Glomerular visceral epithelial cell (primary cell): ENCODE data around the gene RAD51C.
"Not testable (repeated sequence)": the region's sequence is repeated elsewhere in the genome, so short reads cannot be mapped to it uniquely, and the experiment has no call there.

Experiments
- DNase-seq: peaks from one replicate; pipeline ENCODE4 v3.0.0-alpha.2; 2016; ENCODE audit errors: extremely low spot score

Gene RAD51C

DNA sequence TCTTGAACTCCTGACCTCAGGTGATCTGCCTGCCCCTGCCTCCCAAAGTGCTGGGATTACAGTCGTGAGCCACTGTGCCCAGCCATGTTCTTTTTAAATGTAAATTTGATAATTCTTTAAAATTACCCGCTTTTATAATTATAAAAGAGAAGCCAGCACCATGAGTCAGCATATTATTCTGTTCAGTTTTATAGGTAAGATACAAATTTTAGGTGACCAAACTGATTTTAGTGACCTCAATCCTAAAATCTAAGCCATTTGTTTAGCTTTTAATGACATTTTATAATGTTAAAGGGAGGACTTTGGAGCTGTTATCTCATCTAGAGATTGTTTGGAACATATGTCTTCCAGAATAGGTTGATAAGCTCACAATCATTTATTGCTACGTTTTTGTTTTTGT, 42.4 kb downstream of the RAD51C start:
- no peak for DNase-seq

DNA sequence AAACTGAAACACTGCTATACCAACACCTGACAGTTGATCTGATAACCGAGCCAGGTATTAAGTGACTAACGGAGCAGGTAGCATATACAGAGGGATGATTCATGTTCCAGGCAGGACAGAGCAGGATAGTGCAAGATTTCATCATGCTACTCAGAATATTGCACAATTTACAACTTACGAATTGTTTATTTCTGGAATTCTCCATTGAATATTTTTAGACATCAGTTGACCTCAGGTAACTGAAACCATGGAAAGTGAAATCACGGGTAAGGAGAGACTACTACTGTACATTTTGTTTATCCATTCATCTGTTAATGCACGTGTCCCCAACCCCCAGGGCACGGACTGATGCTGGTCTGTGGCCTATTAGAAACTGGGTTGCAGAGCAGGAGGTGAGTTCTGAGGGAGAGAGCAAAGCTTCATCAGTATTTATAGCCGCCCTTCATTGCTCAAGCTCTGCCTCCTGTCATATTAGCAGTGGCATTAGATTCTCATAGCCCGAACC, 48.8 kb downstream of the RAD51C start:
- no peak for DNase-seq

DNA sequence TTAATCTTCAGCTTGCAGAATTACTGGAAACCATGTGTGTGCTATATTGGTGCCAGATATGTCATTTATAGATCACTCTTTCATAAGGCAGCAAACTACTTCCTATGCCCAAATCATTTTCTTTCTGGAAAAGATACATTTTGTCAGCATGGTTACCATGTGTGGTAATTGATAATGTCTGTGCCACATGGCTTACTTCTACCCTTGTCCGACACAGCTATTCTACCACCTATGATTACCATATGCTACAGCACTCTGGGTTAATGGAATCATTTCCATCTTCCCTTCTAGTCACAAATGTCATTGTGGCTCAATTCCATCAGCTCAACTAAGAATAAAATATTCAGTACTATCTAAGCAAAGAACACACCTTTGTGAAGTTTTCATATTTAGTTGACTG, 55.3 kb downstream of the RAD51C start:
- no peak for DNase-seq

DNA sequence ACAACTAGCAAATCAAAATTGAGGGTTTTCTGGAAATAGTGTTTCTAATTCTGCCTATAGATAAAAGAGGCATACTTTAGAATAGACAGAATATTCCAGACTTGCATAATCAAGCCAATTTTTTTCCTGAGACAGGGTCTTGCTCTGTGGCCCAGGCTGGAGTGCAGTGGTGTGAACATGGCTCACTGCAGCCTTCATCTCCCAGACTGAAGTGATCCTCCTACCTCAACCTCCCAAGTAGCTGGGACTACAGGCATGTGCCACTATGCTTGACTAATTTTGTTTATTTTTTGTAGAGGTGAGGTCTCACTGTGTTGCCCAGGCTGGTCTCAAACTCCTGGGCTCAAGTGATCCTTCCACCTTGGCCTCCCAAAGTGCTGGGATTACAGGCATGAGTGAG, 57.2 kb downstream of the RAD51C start:
- DNase-seq = not testable (repeated sequence)

DNA sequence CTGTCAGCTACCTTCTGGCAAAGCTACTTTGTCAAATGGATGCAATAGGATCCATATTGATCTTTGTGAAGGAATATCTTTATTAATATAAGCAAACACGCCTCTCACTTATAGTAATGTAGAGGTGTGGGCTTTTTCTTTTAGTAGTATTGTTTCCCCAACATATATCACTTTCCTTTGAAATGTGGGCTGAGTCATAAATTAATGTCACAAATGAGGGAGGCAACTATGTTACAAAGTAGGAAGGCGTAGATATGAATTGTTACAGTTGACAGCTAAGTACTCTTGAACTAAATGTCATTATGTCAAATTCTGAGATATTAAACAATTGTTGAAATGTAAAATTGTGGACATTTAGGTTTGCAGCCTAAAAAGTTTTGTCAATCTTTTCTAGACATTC, 60.6 kb downstream of the RAD51C start:
- no peak for DNase-seq

DNA sequence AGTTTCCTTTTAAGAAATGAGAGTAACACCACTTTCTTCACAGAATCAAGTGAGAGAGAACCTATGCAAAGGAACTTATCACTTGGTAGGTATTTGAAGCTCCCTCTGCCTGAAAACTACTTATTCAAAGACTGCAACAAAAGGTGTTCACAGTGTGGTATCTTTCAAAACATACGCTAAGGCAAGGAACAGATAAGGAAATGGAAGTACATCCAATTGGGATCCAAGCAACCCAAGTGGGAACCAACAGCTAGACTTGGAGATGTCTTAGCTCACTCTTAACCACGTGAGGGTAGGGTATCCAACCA, 62.8 kb downstream of the RAD51C start:
- no peak for DNase-seq

DNA sequence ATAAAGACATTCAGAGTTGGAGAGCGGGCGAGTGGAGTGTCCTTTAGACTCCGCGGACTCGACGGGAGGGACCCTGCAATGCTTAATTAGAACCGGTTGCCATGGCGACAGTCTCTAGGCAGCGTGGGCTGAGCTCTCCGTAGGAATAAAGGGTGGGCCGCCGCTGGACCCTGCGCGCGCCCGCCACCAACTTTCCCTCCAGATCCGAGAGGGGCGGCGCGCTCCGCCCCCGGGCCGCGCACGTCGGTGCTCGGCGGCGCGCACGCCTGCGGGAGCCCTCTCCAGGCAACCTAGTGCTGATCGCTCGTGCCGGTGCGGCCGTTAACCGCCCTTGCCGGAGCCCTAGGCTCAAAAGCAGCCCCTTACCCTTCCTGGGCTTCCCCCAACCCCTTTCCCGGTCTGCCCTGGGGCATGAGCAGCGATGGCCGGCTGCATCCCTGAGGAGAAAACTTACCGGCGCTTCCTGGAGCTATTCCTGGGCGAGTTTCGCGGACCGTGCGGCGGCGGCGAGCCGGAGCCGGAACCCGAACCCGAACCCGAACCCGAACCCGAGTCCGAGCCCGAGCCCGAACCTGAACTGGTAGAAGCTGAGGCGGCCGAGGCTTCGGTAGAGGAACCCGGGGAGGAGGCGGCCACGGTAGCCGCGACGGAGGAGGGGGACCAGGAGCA, 63.3 kb downstream of the RAD51C start, which contains the start of gene PPM1E:
Gene PPM1E (plus strand): TSS at position 278 of the 669 bp plus-strand sequence.
- peak; percentile 3 for DNase-seq

DNA sequence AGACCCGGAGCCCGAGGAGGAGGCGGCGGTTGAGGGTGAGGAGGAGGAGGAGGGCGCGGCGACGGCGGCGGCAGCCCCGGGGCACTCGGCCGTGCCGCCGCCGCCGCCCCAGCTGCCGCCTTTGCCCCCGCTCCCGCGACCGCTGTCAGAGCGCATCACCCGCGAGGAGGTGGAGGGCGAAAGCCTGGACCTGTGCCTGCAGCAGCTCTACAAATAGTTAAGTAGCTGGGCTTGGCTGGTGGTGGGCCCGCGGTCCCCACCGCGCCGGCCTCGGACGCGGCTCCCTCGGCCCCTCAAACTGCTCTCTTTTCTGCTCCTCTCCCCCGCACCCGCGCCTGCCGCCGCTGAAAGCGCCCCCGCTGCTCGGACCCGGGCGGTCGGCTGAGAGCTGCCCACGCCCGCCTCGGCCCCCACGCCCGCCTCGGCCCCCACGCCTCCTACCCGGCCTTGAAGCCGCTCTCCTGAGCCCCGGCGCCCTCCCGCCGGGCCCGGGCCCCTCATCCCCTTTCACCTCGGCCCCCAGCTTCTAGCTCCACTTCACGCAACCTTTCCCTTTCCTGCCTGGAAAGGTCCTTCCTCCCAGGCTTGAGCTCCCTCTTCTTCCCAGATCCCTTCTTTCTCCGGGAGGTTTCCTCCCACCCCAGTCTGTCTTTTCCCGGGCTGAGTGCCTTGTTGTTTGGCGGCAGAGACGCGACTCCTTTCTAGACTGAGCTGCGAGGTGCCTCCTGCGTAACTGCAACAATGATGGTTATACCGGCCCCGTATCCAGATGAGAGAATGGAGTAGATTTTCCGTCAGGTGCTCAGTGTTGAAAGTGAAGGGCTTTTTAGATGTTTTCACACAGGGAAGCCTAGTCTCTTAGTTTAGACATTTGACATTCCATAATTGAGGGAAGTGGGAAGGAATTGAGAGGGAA, 64.1 kb downstream of the RAD51C start:
- DNase-seq = no peak

DNA sequence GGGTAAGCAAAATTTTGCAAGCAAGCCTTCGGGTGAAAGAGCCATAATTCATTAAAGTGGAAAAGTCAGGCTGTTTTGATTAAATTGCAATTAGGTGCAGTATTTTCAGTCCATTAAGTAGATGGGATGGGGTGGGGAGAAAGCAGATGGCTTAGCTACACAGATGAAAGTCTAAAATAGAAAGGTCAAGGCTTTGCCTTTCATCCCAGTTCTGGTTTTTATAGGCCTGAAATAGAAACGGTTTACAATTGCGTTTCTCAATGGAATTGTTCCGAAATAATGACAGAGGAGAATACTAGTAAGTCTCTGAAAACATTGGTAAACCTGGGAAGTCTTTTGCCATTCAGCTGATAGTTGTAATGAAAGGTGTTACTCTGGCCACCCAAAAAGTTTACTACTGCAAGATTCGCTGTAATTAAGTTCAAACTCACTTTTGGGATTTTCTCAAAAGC, 64.8 kb downstream of the RAD51C start:
- DNase-seq = no peak

DNA sequence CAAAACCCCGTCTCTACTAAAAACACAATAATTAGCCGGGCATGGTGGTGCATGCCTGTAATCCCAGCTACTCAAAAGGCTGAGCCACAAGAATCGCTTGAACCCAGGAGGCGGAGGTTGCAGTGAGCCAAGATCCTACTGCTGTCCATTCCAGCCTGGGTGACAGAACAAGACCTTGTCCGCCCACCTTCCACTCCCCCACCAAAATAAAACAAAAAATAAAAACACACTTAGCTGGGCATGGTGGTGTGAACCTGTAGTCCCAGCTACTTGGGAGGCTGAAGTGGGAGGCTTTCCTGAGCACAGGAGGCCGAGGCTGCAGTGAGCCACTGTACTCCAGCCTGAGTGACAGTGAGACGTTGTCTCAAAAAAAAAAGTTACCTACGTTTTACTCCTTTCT, 66.5 kb downstream of the RAD51C start:
- DNase-seq = no peak

DNA sequence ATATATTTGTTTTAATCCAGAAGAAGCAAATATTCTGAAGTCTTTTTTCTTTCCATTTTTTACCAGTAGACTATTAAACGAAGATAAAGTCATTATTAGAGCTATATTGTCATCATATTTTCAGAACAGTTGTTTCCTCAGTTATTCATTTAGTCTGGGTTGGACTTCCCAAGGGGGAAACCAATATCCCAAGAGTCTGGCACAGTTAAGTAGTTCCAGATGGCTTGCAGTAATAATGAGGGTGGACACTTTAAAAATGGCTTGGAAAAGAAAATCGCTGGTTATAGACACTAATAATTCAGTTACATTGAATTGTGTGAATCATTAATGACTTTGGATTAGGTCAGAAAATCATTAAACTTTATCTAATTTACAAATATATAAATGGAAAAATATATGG, 67.1 kb downstream of the RAD51C start:
- DNase-seq = no peak

DNA sequence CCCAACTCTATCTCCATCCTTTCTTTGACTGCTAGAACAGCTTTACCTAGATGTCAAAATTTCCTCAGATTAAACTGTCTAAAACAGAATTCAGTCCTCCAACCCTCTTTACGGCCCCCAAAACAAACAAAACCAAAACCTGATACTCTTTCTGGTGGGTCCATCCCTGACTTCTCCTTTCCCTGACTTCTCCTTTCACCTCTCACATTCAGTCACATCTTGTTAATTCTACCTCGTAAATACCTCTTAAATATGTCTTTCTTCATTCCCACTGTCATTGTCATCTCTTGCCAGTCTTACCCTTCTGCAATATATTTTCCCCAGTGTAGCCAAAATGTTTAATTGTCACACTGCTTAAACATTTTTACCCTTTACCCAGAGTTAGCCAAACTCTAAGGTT, 67.8 kb downstream of the RAD51C start:
- DNase-seq = no peak

DNA sequence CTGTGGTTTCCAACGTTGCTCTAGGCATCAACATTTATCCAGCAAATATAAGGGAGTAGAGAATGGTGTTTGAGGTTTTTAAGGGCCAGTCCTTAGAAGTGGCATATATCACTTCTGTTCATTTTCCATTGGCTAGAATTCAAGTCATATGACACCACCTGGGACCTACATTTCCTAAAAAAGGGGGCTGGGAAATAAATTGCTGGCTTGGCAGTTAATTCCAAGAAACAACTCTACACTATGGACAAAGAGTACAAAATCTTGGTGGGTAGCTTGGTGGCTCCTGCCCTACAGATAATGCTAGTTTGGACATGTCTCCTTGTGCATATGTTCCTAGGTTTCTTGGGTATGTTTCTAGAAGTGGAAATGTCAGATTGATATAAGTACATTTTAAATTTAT, 70.9 kb downstream of the RAD51C start:
- no peak for DNase-seq

DNA sequence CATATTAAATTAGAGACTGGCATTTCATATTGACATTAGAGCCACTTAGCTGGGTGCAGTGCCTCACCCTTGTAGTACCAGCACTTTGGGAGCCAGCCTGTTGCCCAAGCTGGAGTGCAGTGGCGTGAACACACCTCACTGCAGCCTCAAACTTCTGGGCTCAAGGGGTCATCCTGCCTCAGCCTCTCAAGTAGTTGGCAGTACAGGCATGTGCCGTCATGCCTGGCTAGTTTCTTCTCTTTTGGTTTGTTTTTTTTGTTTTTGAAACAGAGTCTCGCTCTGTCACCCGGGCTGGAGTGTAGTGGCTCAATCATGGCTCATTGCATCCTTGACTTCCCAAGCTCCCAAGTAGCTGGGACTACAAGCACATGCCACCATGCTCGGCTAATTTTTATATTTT, 72.0 kb downstream of the RAD51C start:
- DNase-seq = peak; percentile 45

DNA sequence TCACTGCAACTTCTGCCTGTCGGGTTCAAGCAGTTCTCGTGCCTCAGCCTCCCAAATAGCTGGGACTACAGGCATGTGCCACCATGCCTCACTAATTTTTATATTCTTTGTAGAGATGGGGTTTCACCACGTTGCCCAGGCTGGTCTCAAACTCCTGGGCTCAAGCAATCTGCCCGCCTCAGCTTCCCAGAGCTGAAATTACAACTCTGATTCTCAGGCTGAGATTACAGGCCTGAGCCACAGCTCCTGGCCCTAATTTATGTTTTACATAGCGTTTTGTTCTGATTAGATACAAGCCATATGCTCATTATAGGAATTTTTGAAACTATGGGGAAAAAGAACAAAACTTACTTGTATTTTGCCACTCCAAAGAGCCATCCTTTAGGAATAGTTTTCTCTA, 86.1 kb downstream of the RAD51C start:
- not testable (repeated sequence) for DNase-seq

DNA sequence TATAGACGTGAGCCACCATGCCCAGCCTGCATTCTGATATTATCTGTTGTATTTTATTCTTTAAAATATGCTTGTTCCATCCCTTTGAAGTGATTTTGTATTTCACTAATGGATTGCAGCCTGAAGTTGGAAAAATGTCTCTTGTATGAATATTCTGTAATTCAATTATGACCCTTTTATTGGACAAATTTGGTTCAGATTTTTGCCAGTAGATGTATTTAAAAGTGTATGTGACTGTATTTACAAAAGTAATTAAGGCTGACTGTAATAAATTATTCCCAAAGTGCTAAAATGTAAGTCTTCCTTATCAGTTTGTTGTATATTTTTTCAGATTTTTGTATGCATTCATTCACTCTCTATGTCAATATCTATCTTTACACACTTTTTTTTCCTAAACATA, 87.0 kb downstream of the RAD51C start:
- DNase-seq = no peak

DNA sequence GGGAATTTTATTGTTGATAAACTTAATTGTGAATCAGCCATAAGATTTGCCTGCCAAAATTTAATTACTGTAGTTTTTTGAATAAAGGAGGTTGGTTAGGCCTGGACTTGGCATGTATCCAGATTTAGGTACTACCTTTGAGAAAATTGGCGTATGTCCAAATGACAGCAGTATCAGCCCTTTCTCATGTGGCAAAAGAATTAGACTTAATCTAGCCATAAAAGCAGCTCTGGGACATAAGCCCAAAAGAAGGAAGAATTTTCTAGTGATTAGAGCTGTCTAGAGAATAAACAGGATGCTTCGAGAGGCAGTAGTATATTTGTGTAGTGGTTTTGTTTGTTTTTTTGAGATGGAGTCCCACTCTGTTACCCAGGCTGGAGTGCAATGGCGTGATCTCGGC, 91.0 kb downstream of the RAD51C start:
- no peak for DNase-seq

DNA sequence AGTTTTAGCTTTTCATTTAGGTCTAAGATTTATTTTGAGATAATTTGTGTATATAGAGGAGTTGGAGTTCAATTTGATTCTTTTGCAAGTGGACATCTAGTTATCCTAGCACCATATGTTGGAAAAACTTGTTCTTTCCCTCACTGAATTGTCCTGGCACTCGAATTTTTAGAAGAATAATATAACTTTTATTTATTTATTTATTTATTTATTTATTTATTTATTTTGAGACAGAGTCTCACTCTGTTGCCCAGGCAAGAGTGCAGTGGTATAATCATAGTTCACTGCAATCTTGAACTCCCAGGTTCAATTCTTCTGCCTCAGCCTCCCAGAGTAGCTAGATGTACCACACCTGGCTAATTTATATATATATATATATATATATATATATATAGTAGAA, 92.7 kb downstream of the RAD51C start:
- DNase-seq = no peak
